HL-60/S4 treated with phorbol 12-myristate 13-acetate at 8.2 ng/mL for 4 days and 3 days (cell line): ENCODE data around the gene TOR4A.

Experiments used
- in situ Hi-C: fragments of 300-500 bp; cut with MboI; formaldehyde crosslinking; loops from 2 replicates; pipeline ENCODE4 v1.15.0; 2022; ENCODE audit warnings: low sequenced_read_pairs

Gene TOR4A

DNA sequence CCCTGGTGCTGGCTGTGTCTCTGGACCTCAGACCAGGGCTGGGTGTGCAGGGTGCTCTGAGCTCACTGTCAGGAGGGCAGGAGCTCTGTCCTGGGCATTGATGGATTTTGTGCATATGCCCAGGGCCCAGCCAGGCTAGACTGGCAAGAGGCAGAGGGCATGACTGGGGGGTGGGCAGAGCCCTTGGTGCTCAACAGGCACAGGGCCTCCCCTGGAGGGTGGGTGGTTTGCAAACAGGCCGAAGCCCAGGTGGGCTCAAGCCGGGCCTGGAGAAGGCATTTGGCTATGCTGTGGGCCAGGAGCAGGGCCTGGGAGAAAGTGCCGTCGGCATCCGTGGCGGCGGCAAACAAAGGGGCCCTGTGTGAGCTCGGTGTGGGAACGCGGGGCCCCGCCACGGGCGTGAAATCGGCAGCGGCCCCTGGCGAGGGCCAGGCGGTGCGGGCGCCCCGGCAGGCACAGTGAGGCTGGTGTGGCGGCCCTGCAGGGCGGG is 26.4 kb downstream of the TOR4A start:
- in situ Hi-C loops = no loop called here

GRCh38 chr9:137304383-137305059 is 27.0 kb downstream of the TOR4A start:
- in situ Hi-C loops = no loop called here

DNA sequence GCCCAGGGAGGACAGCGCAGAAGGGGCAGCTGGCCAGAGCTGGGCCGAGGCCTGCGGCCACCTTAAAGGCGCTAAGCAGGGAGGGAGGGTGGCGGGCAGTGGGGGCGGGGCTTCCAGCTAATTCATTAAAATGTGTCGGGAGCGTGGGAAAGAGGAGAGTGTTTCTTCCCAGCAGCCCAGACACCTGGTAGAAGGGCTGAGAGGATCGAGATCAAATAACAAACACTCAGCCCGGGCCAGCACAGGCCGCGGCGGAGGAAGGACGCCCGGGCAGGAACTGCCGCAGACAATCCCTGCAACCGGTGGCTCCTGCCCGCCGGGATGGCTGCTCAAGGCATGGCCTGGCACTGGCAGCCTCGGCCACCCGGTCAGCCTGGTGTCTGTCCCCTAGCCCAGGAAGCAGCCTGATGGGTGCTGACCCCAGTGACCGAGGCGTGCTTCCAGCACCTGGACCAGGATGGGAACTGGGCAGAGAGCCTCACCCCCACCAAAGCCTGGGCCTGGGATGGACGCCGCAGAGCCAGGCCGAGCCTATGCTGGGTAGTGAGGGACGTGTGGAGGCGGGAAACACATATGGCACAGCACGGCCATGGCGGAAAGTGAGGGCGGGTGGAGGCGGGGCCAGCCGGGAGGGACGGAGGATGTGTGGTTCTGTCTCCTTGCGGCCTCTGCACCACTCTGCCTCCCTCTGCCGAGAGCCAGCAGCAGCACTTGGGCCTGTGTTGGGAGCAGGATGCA is 27.7 kb downstream of the TOR4A start:
- in situ Hi-C loops = no loop called here

- in situ Hi-C loops = no loop called here
Measured at GRCh38 chr9:137305798-137306065, 28.2 kb downstream of the TOR4A start.

DNA sequence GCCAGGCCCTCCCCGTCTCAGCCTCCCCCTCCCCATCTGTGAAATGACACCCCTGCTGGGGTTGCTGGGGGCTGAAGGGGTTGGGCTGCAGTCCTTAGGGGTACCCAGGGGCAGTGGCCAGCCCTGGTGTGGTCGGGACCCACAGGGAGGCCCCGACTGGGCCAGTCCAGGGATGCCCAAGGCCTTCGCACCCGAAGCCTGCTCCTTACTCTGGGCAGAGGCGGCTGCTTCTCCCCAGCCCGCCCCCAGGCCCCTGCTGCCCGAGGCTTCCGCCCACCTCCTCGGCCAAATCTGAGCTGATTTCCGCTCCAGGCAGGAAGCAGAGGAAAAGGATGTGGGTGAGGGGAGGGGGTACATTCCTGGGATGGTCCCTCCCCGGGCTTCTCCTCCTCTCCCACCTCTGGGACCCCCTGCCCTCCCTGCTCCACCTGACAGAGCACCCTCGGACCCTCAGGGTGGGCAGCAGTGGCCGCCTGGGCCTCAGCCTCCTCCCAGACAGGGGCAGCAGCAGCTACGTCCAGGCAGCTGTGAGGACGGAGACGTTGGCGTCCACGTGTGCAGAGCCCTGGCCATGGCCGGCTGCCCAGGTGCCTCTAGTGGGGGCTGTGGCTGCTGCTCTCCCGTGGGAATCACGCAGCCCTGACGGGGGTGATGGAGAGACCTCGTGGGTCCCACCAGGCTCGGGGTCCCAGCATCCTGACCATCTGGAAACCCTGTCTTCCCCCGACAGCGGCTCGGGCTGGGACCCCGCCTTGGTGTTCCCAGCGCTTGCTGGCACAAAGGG is 28.7 kb downstream of the TOR4A start:
- in situ Hi-C loops = no loop called here

- in situ Hi-C loops = no loop called here
Measured at GRCh38 chr9:137306850-137307254, 29.3 kb downstream of the TOR4A start.

DNA sequence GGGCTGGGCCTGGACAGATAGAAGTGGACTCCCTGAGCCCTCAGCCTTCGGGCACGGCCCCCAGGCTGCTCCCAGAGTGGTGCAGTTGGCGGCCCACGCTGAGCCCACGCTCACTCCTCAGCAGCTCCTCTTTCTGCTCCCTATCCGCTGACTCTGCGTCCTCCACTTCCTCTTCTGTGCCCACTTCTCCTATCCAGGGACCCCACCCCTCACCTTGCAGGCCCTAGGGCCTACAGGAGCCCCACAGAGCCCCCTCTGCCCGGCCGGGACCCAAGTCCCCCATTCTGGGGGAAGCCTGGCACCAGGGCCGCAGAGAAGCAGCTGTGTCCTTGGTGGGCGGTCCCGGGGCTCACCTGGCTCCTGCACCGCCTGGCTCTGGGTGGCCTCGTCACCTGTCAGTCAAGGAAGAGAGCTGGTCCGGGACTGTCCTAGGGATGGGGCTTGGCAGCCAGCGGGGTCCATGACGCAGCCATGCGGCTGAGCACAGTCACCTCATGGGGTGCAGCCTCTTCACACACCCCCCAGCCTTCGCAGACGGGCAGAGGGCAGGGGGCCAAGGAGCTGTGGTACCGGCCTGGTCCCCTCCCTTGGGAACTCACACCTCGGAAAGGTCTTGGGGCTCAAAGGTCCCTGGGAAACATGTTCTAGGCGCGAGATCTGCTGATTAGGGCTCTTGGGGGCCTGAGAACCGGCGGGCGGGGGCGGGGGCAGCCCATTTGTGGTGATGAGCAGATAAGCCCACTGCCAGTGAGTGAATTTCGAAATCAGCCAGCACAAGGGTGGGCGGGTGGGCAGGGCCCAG is 29.9 kb downstream of the TOR4A start:
- in situ Hi-C loops = no loop called here

GRCh38 chr9:137308057-137308619 is 30.6 kb downstream of the TOR4A start:
- in situ Hi-C loops = no loop called here

DNA sequence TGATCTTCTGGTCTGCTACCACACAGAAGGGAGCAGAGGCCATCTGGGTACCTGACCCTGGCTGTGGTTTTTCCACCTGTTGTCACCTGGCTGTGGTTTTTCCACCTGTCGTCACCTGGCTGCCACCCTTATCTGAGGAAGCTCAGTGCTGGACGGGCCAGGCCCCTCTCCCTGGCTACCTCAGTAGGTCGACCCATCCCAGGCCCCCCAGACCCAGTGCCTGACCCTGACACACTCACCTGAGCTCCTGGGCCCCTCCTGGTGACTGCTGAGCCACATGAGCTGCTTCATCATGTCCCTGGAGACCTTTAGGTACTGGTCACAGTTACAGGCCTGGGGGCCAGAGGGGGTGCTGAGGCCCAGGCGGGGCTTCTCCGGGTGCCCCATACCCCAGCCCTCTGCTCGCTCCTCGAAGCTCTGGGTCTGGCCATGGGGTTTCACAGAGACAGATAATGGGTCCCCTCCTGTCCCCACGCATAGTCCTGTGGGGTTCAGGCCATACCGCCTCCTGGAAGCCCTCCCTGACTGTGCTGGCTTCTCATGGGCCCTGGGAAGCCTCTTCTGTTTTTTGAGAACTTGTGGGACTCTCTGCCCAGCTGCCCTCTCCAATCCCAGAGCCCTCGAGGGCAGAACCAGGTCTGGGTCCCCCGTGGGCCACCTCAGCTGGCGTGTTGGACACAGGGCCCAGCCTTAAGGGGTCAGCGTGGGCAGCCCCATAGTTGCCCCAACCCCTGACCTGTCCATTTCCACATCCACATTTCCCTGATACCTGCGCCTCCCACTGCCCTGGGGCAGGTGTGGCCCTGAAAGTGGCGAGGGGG is 32.1 kb downstream of the TOR4A start:
- in situ Hi-C loops = no loop called here

- in situ Hi-C loops = no loop called here
Measured at GRCh38 chr9:137310189-137311052, 32.9 kb downstream of the TOR4A start.

GRCh38 chr9:137311171-137311985 is 33.9 kb downstream of the TOR4A start:
- in situ Hi-C loops = no loop called here

DNA sequence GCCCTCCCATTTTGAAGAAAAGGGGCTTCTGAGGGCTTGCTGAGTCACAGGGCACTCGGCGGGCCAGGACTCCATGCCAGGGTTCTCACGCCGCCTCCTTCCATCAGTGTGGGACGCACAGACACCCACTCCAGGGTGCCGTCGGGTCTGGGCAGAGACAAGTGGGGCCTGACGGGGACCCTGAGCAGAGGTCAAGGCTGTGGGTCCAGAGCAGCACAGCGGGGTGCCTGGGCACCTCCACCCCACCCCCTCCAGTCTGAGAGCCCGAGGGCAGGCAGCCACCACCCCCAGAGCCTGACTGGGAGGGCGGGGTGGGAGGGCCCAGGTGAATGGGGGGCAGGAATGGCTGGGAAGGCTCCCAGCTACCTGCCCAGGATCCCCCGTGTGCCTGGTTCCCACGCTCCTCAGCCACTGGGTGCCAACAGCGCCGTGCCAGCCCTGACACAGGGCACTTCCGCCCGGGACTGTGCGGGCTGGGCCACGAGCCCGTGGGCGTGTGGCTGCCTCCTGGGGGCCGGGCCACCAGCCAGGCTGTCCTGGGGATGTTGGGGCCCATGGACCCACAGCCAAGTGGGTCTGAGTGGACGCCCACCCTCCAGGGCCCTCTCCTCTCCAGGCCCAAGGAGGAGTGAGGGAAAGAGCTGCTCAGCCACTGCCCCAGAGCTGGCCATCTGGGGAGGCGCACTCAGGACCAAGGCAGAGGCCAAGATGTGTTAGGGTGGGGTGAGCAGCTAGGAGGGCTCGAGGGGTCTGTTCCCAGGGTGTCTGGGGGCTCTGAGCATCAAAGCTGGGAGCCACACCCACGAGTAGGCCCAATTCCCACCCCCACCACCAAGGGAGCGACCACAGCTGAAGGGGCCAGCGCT is 34.7 kb downstream of the TOR4A start:
- in situ Hi-C loops = no loop called here

- in situ Hi-C loops = no loop called here
Measured at GRCh38 chr9:137312852-137313325, 35.4 kb downstream of the TOR4A start.

- in situ Hi-C loops = no loop called here
Measured at GRCh38 chr9:137313326-137313936, 35.9 kb downstream of the TOR4A start.

- in situ Hi-C loops = no loop called here
Measured at GRCh38 chr9:137313956-137314560, 36.5 kb downstream of the TOR4A start.
